SK-N-SH (cell line): ENCODE results near the gene CA4. TPM values are rescaled to one million over a fixed set of nuclear protein-coding genes. Genes with fewer than 3 reads are reported as not detected.

Source experiments
- CTCF ChIA-PET: fragments of 300-600, 350-600 bp; formaldehyde crosslinking; extraction: SDS; loops from one replicate; lab custom pipeline; 2021; lab: Yijun Ruan, JAX
- POLR2A ChIA-PET: fragments of 350-600 bp; sonication (Branson Sonifier 250); formaldehyde crosslinking; extraction: SDS; loops from one replicate; lab custom pipeline; 2020; ENCODE audit warnings: antibody characterized with exemption, inconsistent platforms; lab: Yijun Ruan, JAX
- DNase-seq: peaks from one replicate; pipeline ENCODE4 v3.0.0; 2012
- H2AFZ ChIP-seq: fragments of 200-600 bp; sonication (generic); 2 replicates; pipeline ENCODE4 v1.8.1; 2016; ENCODE audit warnings: antibody characterized with exemption, mild to moderate bottlenecking, low read depth
- H3F3A ChIP-seq: fragments of 200-600 bp; sonication (generic); replicated peaks from 2 replicates; pipeline ENCODE3; 2016; ENCODE audit warnings: antibody characterized with exemption, mild to moderate bottlenecking; ENCODE audit not compliant: insufficient read depth
- H3K27ac ChIP-seq, 2 experiments: fragments of 200-500 bp in 1 of 2; fragments of 200-600 bp in 1 of 2; sonication (Bioruptor generic) in 1 of 2; sonication (generic), shearing (Covaris generic) in 1 of 2; 2 replicates each; pipeline versions ENCODE4 v1.5.1 to v1.6.1; 2014 to 2016; ENCODE audit warnings: low read depth in 2 of 2, inconsistent platforms in 1 of 2, low read length in 1 of 2, mild to moderate bottlenecking in 1 of 2, mixed read lengths in 1 of 2
- H3K27me3 ChIP-seq: fragments of 200-600 bp; sonication (generic), shearing (Covaris generic); 2 replicates; pipeline ENCODE4 v1.6.1; 2016; ENCODE audit warnings: mixed run types; ENCODE audit not compliant: insufficient read depth
- H3K36me3 ChIP-seq, 2 experiments: fragments of 200-500 bp in 1 of 2; fragments of 200-600 bp in 1 of 2; sonication (Bioruptor generic) in 1 of 2; sonication (generic) in 1 of 2; replicated peaks in 1 of 2; 2 replicates each; pipeline versions ENCODE3 to v1.5.1; 2014 to 2016; ENCODE audit warnings: low read length in 1 of 2, mild to moderate bottlenecking in 1 of 2; ENCODE audit not compliant: insufficient read depth in 2 of 2, control insufficient read depth in 1 of 2
- H3K4me1 ChIP-seq, 2 experiments: fragments of 200-500 bp in 1 of 2; fragments of 200-600 bp in 1 of 2; sonication (Bioruptor generic) in 1 of 2; sonication (generic), shearing (Covaris generic) in 1 of 2; 2 replicates each; pipeline versions ENCODE4 v1.5.1 to v1.6.1; 2014 to 2016; ENCODE audit warnings: low read depth in 1 of 2, low read length in 1 of 2, mixed run types in 1 of 2; ENCODE audit not compliant: insufficient read depth in 2 of 2, control insufficient read depth in 1 of 2
- H3K4me2 ChIP-seq: fragments of 200-600 bp; sonication (generic), shearing (Covaris generic); 2 replicates; pipeline ENCODE4 v1.6.1; 2017; ENCODE audit warnings: mixed run types
- H3K4me3 ChIP-seq, 2 experiments: fragments of 200-500 bp in 1 of 2; fragments of 200-600 bp in 1 of 2; sonication (Bioruptor generic) in 1 of 2; sonication (generic), shearing (Covaris generic) in 1 of 2; 2 replicates each; pipeline versions ENCODE4 v1.5.1 to v1.8.1; 2014 to 2016; ENCODE audit warnings: low read depth in 2 of 2, inconsistent platforms in 1 of 2, low read length in 1 of 2, mild to moderate bottlenecking in 1 of 2, mixed read lengths in 1 of 2, moderate library complexity in 1 of 2
- H3K79me2 ChIP-seq: fragments of 200-600 bp; sonication (generic); 2 replicates; pipeline ENCODE4 v1.8.1; 2017; ENCODE audit warnings: mild to moderate bottlenecking; ENCODE audit not compliant: insufficient read depth
- H3K9ac ChIP-seq: fragments of 200-600 bp; sonication (generic); 2 replicates; pipeline ENCODE4 v1.6.1; 2017; ENCODE audit warnings: mixed run types
- H3K9me2 ChIP-seq: fragments of 200-600 bp; sonication (generic); 2 replicates; pipeline ENCODE4 v1.6.1; 2017; ENCODE audit warnings: mixed run types
- H3K9me3 ChIP-seq: fragments of 200-600 bp; sonication (generic); 2 replicates; pipeline ENCODE4 v1.6.1; 2017; ENCODE audit warnings: mixed run types, mild to moderate bottlenecking, moderate library complexity
- H4K20me1 ChIP-seq: fragments of 200-600 bp; sonication (generic); 2 replicates; pipeline ENCODE4 v1.6.1; 2017; ENCODE audit warnings: mild to moderate bottlenecking, mixed run types; ENCODE audit not compliant: insufficient read depth
- ELF1 ChIP-seq: IDR thresholded peaks from 2 replicates; pipeline ENCODE4 v1.4.0; 2012
- EZH2phosphoT487 ChIP-seq: fragments of 200-600 bp; sonication (generic); IDR thresholded peaks from 2 replicates; pipeline ENCODE4 v1.6.1; 2017; ENCODE audit warnings: low read depth, mixed run types, mild to moderate bottlenecking, antibody characterized with exemption, moderate library complexity, borderline replicate concordance
- FOSL2 ChIP-seq: IDR thresholded peaks from 2 replicates; pipeline ENCODE4 v1.4.0; 2012; ENCODE audit warnings: low read depth, mild to moderate bottlenecking, moderate library complexity, borderline replicate concordance
- FOXJ3 ChIP-seq: sonication (generic); formaldehyde crosslinking; IDR thresholded peaks from 2 replicates; pipeline ENCODE4 v1.5.1; 2020; ENCODE audit warnings: mild to moderate bottlenecking, missing genetic modification reagents
- FOXM1 ChIP-seq: IDR thresholded peaks from 2 replicates; pipeline ENCODE4 v1.4.0; 2012; ENCODE audit warnings: low read depth, mild to moderate bottlenecking
- GABPA ChIP-seq: IDR thresholded peaks from 2 replicates; pipeline ENCODE4 v1.4.0; 2012; ENCODE audit warnings: low read depth, mild to moderate bottlenecking
- GATA2 ChIP-seq: sonication (generic); formaldehyde crosslinking; IDR thresholded peaks from 2 replicates; pipeline ENCODE4 v1.5.0; 2020; ENCODE audit warnings: mild to moderate bottlenecking, missing genetic modification reagents
- JUND ChIP-seq: IDR thresholded peaks from 2 replicates; pipeline ENCODE4 v1.4.0; 2012
- MEF2A ChIP-seq: IDR thresholded peaks from 2 replicates; pipeline ENCODE4 v1.4.0; 2012; ENCODE audit warnings: low read depth, borderline replicate concordance
- NRF1 ChIP-seq: IDR thresholded peaks from 2 replicates; pipeline ENCODE4 v1.6.1; 2012; ENCODE audit warnings: low read depth, mild to moderate bottlenecking, low read length
- POLR2AphosphoS5 ChIP-seq: IDR thresholded peaks from 2 replicates; pipeline ENCODE4 v1.6.1; 2012; ENCODE audit warnings: low read depth, low read length
- RXRA ChIP-seq: IDR thresholded peaks from 2 replicates; pipeline ENCODE4 v1.4.0; 2012; ENCODE audit warnings: low read depth, mild to moderate bottlenecking, borderline replicate concordance
- SIN3A ChIP-seq: IDR thresholded peaks from 2 replicates; pipeline ENCODE4 v1.6.1; 2012; ENCODE audit warnings: low read depth, mild to moderate bottlenecking, low read length, moderate library complexity, borderline replicate concordance
- SMC3 ChIP-seq: IDR thresholded peaks from 2 replicates; pipeline ENCODE4 v1.6.1; 2012; ENCODE audit warnings: low read depth, low read length, improper control_type of control experiment
- TAF1 ChIP-seq: IDR thresholded peaks from 2 replicates; pipeline ENCODE4 v1.6.1; 2012; ENCODE audit warnings: low read depth, mild to moderate bottlenecking, low read length, moderate library complexity, borderline replicate concordance
- USF1 ChIP-seq: IDR thresholded peaks from 2 replicates; pipeline ENCODE4 v1.4.0; 2012; ENCODE audit warnings: low read depth, borderline replicate concordance
- USF2 ChIP-seq: fragments of 150-350 bp; IDR thresholded peaks from 2 replicates; pipeline ENCODE4 v1.6.1; 2017; ENCODE audit warnings: antibody characterized with exemption, low read length, low read depth, borderline replicate concordance
- YY1 ChIP-seq: IDR thresholded peaks from 2 replicates; pipeline ENCODE4 v1.4.0; 2012; ENCODE audit warnings: low read depth, mild to moderate bottlenecking
- ZBTB33 ChIP-seq: IDR thresholded peaks from 2 replicates; pipeline ENCODE4 v1.4.0; 2012; ENCODE audit warnings: low read depth, borderline replicate concordance
- WGBS: methylation state at CpG from one replicate; pipeline ENCODE4 v1.1.6; 2017; ENCODE audit warnings: low lambda C conversion rate; 5-methylcytosine and 5-hydroxymethylcytosine counted together
- polyA plus RNA-seq, 3 experiments: library from polyadenylated mRNA; depleted of rRNA; stranded (reverse); fragments of >200 nt; gene quantifications; 2 replicates each; pipeline ENCODE4 v1.2.3, GENCODE V29; 2012

Gene CA4
- polyA plus RNA-seq, 1 of the 3 experiments (the other 2 are of a cell fraction): 0.21 TPM

GRCh38 chr17:60148373-60148772, 1.4 kb upstream of the CA4 start (continued):
- TF ChIP-seq ZBTB33: no peak
- TF ChIP-seq SMC3: no peak
- TF ChIP-seq EZH2phosphoT487: no peak
- TF ChIP-seq GATA2 (CRISPR knock-in tag): no peak

- Histone ChIP-seq H2AFZ (no peak overlapping the region), H3K27me3 (peaks cover 28% of the 10 kb centered on the region), H3K9ac (no peak overlapping the region), H3K4me2 (no peak overlapping the region), H3K4me3 (no peak overlapping the region), H3K27ac (no peak overlapping the region), H3K36me3 (no peaks in the 10 kb centered on the region), H3K79me2 (no peaks in the 10 kb centered on the region), H3K9me2 (no peaks in the 10 kb centered on the region), H3K9me3 (no peaks in the 10 kb centered on the region), H3F3A (no peaks in the 10 kb centered on the region), H3K4me1 (peaks cover 11 to 12% of the 10 kb centered on the region in 2 experiments; a peak in 2 of 4 replicates), H4K20me1 (no peaks in the 10 kb centered on the region)
- 51% methylated on average over 5 of the region's 5 CpGs for WGBS
- ChIA-PET CTCF (interaction anchor here (1.3 to 3.9 kb wide), 5 partner anchors 9 to 270 kb away, joined by 4 to 32 read pairs (median 6); no protein-coding TSS in a partner anchor), POLR2A (no interaction called here)
- TF ChIP-seq USF1 (no peak), GATA2 (CRISPR knock-in tag) (no peak), USF2 (no peak), JUND (no peak), FOXM1 (no peak), SIN3A (no peak), TAF1 (no peak), ELF1 (no peak), NRF1 (no peak), FOSL2 (no peak), YY1 (no peak), RXRA (no peak), FOXJ3 (CRISPR knock-in tag) (no peak), POLR2AphosphoS5 (no peak), MEF2A (no peak), GABPA (no peak)
- DNase-seq: no peak
Observed at GRCh38 chr17:60151355-60151754, 1.6 kb downstream of the CA4 start.
